UCSD-AML1 (cell line): ENCODE results near the gene DYRK1A.
"Not testable (repeated sequence)": the region's sequence is repeated elsewhere in the genome, so short reads cannot be mapped to it uniquely, and the experiment has no call there.

ENCODE experiments used
- DNase-seq: peaks from one replicate; lab custom pipeline; 2025; ENCODE audit not compliant: unreplicated experiment; lab: John Stamatoyannopoulos, UW

The DYRK1A gene

DNA sequence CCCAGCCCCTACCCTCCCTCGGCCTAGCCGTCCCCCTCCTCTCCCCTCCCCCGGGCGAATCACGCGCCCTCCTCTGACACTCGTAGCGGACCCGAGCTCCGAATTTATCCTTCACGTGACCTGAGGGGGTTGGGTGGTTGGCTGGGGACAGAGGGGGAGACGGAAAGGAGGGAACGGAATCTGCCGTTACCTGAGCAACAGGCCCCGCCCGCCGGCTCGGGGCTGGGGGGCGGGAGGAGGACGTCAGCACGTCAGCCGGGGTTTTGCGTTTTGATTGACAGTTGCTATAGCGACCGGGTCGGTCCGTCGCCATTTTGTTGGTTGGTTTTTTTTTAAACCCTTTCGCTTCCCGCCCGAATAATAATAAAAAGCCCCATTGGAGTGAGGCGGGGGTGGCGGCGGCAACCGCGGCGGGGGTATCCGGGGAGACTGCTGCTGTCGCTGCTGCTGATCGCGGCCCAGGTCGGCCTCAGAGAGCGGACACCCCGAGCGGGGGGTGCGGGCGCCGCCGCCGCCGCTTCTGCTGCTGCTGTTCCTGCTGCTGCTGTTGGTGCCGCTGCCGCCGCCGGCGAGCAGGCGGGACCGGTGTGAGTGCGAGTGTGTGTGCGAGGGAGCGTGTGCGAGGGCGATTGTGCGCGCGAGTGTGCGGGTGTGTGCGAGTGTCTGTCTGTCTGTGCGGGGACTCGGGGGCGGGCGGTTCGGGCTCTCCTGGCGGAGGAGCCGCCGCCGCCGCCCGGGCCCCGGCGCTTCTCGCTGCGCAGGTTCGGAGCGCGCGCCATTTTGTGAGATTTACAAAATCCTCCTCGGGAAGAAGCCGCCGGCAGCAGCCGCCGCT lies at the start of gene DYRK1A:
DYRK1A (plus strand) TSS at position 292 of the 835 bp plus-strand sequence. CDS start 53,602 bp downstream, outside the sequence.
- peak; percentile 99 for DNase-seq

DNA sequence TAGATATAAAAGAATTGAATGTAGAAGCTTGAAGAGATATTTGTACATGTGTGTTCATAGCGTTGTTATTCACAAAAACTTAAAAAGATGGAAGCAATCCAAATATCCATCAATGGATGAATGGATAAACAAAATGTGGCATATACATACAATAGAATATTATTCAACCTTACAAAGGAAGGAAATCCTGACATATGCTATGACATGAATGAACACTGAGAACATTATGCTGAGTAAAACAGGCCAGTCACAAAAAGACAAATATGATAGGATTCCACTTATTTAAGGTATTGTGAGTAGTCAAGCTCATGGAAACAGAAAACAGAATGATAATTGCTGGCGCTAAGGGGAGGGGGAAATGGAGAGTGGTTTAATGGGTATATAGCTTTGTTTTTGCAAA lies 47.0 kb upstream of the DYRK1A start:
- DNase-seq = no peak

DNA sequence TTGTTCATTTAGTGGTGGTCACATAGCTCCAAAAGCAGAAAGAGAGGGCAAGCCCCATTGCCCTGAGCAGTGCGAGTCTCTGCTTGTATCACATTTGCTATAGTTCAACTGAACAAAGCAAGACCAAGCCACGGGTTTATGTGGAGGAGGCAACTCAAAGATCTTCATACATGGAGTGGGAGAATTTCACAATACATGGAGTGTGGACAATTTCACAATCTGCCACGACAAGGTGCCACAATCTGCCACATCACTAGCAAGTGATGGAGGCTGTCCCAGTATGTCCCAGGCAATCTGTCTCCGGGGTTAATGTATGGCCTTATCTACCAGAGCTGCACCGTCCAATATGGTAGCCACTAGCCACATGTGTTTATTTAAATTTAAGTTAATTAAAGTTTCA lies 44.5 kb upstream of the DYRK1A start:
- no peak for DNase-seq

DNA sequence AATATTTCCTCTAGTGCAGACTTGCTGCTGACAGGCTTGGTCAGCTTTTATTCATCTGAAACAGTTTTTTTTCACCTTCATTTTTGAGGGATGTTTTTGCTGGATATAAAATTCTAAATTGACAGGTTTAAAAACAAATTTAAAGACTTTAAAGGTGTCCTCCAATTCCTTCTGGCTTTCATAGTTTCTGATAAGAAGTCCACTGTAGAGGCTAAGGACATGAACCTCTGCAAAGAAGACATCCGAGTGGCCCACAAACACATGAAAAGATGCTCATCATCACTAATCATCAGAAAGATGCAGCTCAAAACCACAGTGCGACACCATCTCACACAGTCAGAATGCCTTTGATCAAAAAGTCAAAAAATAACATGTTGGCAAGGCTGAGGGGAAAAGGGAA lies 42.0 kb upstream of the DYRK1A start:
- DNase-seq = no peak

DNA sequence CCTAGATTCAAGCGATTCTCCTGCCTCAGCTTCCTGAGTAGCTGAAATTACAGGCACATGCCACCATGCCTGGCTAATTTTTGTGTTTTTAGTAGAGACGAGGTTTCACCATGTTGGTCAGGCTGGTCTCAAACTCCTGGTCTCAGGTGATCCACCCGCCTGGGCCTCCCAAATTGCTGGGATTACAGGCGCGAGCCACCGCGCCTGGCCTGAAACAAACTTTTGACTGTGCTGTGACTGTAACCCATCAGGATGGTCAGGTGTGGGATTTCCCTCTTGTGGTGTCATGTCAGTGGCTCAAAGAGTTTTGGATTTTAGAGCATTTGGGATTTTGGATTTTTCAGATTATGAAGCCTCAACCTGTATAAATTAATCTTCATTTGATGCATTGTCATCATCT lies 38.4 kb upstream of the DYRK1A start:
- DNase-seq = not testable (repeated sequence)

DNA sequence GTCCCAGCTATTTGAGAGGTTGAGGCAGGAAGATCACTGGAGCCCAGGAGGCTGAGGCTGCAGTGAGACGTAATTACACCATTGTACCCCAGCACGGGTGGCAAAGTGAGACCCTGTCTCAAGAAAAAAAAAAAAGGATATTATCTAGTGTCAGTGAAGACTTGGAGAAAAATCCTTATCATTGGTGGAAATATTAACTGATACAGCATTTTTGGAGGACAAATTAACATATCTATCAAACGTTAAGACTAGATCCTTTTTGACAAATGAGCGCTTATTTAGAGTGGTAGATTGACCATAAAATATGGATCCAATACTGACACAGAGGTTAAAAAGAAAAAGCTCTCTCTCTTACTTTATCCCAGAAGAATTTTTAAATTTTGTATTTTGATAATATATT lies 35.2 kb upstream of the DYRK1A start:
- DNase-seq = no peak

DNA sequence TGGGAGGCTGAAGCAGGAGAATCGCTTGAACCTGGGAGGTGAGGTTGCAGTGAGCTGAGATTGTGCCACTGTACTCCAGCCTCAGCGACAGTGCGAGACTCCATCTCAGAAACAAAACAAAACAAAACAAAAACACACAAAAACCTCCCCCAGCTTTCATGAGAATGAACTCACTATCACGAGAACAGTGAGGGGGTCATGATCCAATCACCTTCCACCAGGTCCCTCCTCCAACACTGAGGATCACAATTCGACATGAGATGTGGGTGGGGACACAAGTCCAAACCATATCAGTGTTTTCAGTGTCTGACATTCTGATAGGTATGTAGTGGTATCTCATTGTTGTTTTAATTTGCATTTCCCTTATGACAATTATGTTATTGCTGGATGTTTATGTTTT lies 31.5 kb upstream of the DYRK1A start:
- DNase-seq = no peak

DNA sequence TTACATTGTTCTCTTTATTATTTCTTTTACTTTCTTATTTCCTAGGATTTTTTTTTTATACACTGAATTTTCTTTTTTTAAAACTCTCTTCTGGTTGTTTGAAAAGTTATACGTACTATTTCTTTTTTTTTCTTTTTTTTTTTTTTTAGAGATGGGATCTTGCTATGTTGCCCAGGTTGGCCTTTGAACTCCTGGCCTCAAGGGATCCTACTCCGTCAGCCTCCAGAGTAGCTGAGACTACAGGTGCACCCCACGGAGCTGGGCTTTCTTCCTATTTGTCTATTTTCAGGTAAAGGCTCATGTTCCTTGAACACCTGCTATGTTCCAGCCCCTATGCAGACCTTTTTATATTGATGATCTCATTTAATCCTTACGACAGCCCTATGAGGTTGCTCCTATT lies 29.4 kb upstream of the DYRK1A start:
- no peak for DNase-seq

DNA sequence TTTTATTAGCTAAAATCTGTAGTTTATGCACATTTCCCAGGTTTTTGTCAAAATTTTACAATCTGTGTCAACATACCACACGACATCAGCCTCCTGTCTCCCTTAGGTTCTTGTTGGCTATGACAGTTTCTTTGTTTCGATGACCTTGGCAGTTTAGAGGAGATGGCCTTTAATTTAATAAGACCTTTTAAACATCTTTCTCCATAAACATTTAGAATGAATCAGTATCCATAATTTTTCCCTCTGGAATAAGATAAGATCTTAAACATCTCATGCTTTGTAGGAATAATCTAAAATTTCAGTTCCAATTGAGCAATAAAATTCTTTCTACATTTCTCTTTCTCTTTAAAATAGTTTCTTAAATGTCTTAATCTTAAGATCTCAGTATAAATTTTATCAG lies 28.7 kb upstream of the DYRK1A start:
- DNase-seq = no peak

DNA sequence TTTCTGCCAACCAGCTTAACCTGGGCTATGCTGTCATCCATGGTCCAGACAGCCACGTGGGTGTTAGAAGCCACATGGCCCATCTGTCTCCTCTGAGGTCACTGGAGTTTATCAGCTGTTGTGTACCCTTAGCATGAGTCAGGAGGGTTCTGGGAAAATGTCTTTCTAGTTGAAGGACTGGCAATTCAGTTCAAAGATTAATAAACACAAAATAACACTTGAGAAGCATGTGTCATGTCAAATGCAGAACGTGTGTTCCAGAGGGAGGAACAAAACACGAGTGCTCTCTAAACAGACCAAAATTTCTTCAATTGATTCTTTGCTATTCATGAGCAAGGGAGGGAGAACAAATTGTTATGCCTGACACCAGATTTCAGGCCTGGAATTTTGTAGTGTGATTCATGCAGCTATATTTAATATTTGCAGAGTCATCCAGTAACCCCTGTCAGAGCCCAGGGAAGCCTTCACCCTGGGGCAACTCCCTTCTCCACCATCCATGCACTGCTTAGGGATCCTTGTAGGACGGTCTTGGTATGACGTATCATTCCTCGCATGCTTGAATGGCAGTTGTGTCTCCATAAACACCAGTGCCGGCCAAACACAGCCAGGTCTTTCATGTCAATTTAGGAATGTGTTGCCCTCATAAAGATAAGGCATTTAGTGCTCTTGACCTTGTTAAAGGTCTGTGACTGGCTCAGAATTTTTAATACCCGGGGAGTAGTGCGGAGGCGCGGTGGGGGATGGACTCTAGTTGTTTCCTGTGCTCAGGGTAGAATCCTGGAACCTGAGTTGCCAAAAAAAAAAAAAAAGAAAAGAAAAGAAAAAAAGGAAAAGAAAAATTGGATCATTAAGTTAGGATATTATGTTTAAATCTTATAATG lies 27.7 kb upstream of the DYRK1A start:
- DNase-seq = peak; percentile 31

DNA sequence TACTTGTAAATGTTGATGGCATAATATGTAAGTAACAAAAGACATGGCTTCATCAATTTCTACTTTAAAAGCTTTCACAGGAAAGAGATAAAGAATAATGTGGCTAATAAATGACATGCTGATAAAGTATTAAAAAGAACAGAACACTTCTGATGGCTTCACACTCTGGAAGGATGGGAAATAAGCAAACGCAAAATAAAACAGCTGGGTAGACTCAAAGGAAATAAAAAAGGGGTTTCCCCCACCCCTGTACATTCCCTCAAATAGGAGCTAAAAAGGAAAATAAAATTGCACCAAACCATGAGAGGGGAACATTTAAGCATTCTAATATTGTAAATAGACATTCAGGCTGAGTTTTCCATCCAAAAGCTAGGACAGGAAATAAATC lies 27.0 kb upstream of the DYRK1A start:
- DNase-seq = no peak

DNA sequence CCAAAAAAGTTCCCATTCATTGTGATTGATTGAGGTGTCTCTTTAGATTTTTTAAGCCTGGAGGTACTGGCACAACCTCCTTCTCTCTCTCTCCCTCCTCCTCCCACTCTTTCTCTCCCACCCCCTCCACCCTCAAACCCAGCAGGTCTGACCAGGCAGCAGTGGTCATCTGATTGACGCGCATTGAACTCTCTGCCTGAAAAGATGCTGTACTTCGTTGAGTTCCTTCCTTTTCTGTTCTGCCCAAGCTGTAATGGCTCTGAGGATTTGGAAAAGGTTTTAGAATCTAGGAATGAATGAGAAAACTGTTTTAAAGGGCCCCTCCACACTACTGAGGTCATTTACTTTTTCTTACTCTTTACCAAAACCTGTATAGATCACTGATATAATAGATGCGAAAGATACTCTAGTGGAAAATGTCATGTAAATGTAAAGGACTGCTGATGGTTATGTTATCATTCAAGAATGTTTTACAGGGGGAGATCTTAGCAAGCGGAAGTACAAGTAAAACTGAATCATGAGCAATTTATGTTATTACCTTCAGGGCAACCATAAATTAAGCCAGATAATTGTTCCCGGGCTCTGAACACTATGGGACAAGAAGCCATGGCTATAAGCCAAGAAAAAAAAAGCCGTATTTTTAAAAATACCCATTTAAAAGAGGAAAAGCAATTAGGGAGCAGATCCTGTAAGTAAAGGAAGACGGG lies 25.2 kb upstream of the DYRK1A start:
- DNase-seq = no peak

DNA sequence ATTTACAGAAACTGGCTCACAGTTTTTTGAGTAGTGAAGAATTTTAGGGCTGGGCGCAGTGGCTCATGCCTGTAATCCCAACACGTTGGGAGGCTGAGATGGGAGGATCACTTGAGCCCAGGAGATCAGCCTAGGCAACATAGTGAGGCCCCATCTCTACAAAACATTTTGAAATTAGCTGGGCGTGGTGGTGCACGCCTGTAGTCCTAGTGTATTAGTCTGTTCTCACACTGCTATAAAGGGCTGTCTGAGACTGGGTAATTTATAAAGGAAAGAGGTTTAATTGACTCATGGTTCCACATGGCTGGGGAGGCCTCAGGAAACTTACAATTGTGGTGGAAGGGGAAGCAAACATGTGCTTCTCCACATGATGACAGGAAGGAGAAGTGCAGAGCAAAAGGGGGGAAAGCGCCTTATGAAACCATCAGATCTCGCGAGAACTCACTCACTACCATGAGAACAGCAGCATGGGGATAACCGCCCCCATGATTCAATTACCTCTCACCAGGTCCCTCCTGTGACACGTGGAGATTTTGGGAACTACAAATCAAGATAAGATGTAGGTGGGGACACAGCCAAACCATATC lies 24.4 kb upstream of the DYRK1A start:
- no peak for DNase-seq

DNA sequence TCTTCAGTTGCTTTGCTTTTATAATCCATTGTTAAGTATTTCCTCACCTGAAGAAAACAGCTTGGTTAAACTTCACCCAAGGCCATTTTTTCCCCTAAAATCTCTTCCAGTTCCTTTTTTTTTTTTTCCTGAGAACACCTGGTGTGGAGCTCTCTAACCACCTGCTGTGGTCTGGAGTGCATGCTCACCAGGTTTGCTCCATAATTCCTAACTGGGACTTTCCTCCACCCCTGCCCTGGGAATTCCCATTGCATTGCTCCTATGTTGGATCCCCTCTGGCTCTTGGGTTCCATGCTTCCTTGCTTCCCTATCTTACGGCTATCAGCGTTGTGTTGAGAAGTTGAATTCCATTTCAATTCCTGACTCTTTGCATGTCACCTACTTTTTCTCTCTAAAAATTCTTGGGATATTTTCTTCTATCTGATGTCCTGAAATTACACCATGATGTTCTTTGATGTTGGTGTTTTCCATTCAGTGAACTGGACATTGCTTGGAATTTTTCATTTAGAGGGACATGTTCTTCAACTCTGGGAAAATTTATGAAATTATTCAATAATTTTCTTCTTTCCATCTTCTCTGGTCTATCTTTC lies 19.6 kb upstream of the DYRK1A start:
- DNase-seq = no peak

DNA sequence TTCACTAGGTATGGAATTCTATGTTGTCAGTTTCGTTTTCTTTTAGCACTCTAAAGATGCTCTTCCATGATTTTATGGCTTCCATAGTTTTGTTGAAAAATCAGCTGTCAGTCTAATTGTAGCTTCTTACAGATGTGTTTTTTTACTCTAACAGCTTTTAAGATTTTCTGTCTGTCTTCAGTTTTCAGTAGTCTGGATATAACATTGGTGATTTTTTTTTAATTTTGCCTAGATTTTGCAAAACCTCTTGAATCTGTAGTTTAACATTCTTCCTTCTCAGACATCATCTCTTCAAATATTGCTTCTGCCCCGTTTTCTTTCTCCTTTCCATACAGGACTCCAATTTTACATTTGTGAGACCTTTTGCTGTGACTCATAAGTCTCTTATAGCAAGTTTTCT lies 17.9 kb upstream of the DYRK1A start:
- no peak for DNase-seq

DNA sequence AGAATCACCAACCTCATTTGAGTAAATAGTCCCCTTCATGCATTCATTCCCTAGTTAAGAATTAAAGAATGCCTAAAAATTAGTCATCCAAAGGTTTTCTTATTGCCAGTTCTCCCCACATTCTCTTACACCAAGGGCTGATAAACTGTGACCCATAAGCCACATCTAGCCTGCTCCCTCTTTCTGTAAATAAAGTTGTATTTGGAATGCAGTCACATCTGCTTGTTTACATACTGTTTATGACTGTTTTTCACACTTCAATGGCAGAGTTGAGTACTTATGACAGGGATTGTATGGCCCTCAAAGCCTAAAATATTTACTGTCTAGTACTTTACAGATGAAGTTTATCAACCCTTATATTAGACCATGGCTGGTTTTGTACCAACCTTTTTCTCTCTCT lies 16.1 kb upstream of the DYRK1A start:
- DNase-seq = no peak

DNA sequence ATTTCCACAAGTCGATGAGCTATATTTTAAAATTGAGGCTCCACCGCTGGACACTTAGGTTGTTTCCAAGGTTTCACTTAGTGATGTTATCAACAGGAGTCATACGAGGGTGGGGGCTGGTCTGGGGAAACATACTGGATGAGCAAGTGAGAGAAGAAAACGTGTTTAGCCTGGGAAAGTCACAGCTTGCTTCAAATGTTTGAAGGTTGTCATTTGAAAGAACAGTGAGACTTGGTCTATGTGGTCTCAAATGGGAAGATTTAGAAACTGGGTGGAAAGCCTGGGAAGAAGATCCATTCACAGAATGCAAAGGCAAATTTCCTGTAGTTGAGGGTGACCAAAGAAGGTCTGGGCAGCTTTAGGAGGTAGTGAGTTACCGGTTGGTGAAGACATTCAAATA lies 9.9 kb upstream of the DYRK1A start:
- DNase-seq = no peak

DNA sequence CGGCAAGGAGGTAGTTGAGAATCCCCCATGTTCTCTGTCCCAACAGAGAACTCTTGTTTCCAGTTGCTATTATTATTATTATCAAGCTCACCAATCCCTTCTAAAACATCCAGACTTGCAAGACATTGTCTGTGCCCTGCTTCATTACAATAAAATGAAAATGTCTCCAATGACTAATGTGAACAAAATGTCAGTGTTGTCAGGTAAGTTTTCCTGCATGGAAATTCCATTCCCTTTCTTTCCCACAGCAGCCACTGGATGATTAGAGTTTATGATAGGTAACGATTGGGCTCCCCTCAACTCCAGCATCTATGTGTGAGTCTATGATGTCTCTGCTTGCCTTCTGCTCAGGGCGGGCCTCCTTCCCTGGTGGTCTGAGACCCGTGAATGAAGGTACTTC lies 8.9 kb upstream of the DYRK1A start:
- DNase-seq = no peak

DNA sequence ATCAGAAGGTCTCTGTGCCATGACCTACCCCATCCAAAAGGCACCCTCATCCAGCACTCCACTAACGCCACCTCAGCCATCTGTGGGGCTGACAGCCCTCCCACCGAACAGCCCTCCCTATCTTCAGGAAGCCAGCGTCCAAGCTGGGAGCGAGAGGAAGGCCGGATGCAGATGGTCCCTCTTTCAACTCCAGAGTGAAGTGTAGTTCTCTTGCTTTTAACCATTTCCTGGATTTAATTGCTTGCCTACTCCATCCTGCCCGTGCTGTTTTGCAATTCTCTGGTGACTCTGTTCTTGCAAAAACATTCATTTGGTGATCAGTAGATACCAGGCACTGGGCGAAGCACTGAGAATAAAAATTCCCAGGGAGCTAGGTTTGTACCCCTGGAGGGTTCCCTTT lies 8.2 kb upstream of the DYRK1A start:
- DNase-seq = peak; percentile 93

DNA sequence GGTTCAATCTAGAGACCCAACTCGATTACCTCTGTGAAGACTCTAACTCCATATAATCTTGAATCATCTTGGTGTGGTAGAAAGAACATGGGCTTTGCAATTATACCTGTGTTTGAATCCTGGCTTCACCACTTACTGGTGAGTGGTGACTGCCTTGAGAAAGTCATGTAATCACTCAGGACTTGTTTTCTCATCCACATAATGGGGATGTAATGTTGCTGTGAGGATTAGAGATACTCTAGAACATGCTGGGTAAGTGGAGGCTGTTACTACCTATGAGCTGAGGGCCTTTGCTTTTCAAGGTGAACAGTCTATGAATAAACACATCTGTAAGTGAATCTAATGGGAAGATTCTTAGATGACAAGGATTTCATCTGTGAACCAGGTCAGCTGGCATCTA lies 2.6 kb upstream of the DYRK1A start:
- no peak for DNase-seq

DNA sequence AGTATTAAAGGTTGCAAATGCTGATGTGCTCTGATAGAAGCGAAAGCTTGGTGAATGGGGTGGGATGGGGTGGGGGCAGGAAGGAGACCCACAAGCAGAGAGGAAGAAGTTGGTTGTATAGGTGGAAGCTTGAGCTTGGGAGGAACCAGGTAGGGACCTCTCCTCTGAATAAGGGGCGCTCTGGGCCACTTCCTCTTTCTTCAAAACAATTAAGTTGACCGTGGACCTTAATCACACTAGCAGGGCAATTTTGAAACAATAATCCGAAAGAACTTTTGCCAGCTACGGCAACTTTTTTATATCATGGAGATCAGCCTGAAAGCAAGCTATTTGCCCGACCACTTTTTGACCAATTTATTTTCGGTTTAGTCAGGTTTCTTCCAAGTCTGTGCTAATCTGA lies 1.9 kb upstream of the DYRK1A start:
- peak; percentile 20 for DNase-seq
